Upper lobe of left lung (tissue), 4 donors: ENCODE data around the gene GABRG3.

Source experiments
- EP300 ChIP-seq, 4 donors: sonication (generic); formaldehyde crosslinking; IDR thresholded peaks; one replicate each; pipeline ENCODE4 v1.5.1; 2017; ENCODE audit warnings: antibody characterized with exemption in 4 of 4, control low read depth in 2 of 4
- TF ChIP-seq, protein P1 (sequence below), 6 experiments: fragments of 450-650 bp in 4 of 6; fragments of 200-600 bp in 2 of 6; sonication (generic) in 2 of 6; IDR thresholded peaks; one replicate each; pipeline ENCODE4 v1.5.1; 2016 to 2019; ENCODE audit warnings: antibody characterized with exemption in 6 of 6

DNA sequence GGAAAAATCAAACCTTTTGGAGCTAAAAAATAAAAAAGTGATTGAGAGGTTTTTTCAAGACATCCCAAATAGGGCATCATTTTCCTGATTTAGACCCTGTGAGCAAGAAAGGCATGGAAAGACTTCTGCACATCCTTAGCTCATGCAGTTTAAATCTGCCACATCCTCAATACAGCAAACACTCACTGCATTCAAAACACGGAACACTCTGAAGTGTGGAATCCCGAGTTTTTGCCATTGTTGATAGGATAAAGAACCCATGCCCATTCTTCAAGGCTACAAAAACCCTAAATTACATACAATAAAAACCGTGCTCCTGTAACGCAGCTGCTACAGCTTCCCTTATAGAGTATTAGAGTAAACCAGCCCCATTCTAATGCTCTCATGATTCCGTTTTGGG is 346.8 kb downstream of the GABRG3 start:
- TF ChIP-seq, protein P1, sequence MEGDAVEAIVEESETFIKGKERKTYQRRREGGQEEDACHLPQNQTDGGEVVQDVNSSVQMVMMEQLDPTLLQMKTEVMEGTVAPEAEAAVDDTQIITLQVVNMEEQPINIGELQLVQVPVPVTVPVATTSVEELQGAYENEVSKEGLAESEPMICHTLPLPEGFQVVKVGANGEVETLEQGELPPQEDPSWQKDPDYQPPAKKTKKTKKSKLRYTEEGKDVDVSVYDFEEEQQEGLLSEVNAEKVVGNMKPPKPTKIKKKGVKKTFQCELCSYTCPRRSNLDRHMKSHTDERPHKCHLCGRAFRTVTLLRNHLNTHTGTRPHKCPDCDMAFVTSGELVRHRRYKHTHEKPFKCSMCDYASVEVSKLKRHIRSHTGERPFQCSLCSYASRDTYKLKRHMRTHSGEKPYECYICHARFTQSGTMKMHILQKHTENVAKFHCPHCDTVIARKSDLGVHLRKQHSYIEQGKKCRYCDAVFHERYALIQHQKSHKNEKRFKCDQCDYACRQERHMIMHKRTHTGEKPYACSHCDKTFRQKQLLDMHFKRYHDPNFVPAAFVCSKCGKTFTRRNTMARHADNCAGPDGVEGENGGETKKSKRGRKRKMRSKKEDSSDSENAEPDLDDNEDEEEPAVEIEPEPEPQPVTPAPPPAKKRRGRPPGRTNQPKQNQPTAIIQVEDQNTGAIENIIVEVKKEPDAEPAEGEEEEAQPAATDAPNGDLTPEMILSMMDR (IDR thresholded peaks at IDR 0.05): no peak
- TF ChIP-seq EP300 (IDR thresholded peaks at IDR 0.05): no peak
